ENCODE results near the gene CGA. TPM values are rescaled to one million over a fixed set of nuclear protein-coding genes. Genes with fewer than 3 reads are reported as not detected.

Gene CGA
- total RNA-seq, 1 donor from 2014 or later: not detected

- no peaks in the 10 kb centered on the region for H3K4me1 ChIP-seq (ENCODE audit: control insufficient read depth in 3 of 3, insufficient read depth in 3 of 3, low read length in 3 of 3)
- H3K9ac ChIP-seq (ENCODE audit: low read depth in 1 of 3, low read length in 3 of 3): no peak overlapping the region
- no peaks in the 10 kb centered on the region for H3K36me3 ChIP-seq (ENCODE audit: control insufficient read depth in 3 of 3, insufficient read depth in 3 of 3, low read length in 3 of 3)
- no peaks in the 10 kb centered on the region for H3K27me3 ChIP-seq (ENCODE audit: control insufficient read depth in 3 of 3, insufficient read depth in 3 of 3, low read length in 3 of 3)
- H3K9me3 ChIP-seq (ENCODE audit: control insufficient read depth in 3 of 3, low read length in 3 of 3): no peaks in the 10 kb centered on the region
- H3K27ac ChIP-seq (ENCODE audit: low read depth, low read length): no peak overlapping the region
- no peak overlapping the region for H3K4me3 ChIP-seq (ENCODE audit: low read length in 3 of 3)
These were observed 20.7 kb upstream of the CGA start for GRCh38 chr6:87115402-87116135.

- Histone ChIP-seq H3K36me3 (ENCODE audit: control insufficient read depth in 3 of 3, insufficient read depth in 3 of 3, low read length in 3 of 3) (no peaks in the 10 kb centered on the region), H3K27ac (ENCODE audit: low read depth, low read length) (no peak overlapping the region), H3K4me1 (ENCODE audit: control insufficient read depth in 3 of 3, insufficient read depth in 3 of 3, low read length in 3 of 3) (no peaks in the 10 kb centered on the region), H3K4me3 (ENCODE audit: low read length in 3 of 3) (no peak overlapping the region), H3K9me3 (ENCODE audit: control insufficient read depth in 3 of 3, low read length in 3 of 3) (no peaks in the 10 kb centered on the region), H3K27me3 (ENCODE audit: control insufficient read depth in 3 of 3, insufficient read depth in 3 of 3, low read length in 3 of 3) (no peaks in the 10 kb centered on the region), H3K9ac (ENCODE audit: low read depth in 1 of 3, low read length in 3 of 3) (no peak overlapping the region)
These were observed 15.7 kb upstream of the CGA start for GRCh38 chr6:87110636-87111035.

- no peak overlapping the region for H3K4me3 ChIP-seq (ENCODE audit: low read length in 3 of 3)
- no peaks in the 10 kb centered on the region for H3K4me1 ChIP-seq (ENCODE audit: control insufficient read depth in 3 of 3, insufficient read depth in 3 of 3, low read length in 3 of 3)
- H3K9ac ChIP-seq (ENCODE audit: low read depth in 1 of 3, low read length in 3 of 3): no peak overlapping the region
- no peak overlapping the region for H3K27ac ChIP-seq (ENCODE audit: low read depth, low read length)
- H3K27me3 ChIP-seq (ENCODE audit: control insufficient read depth in 3 of 3, insufficient read depth in 3 of 3, low read length in 3 of 3): no peaks in the 10 kb centered on the region
- H3K36me3 ChIP-seq (ENCODE audit: control insufficient read depth in 3 of 3, insufficient read depth in 3 of 3, low read length in 3 of 3): no peaks in the 10 kb centered on the region
- no peaks in the 10 kb centered on the region for H3K9me3 ChIP-seq (ENCODE audit: control insufficient read depth in 3 of 3, low read length in 3 of 3)
These were observed 10.9 kb upstream of the CGA start for GRCh38 chr6:87105823-87106222.

GRCh38 chr6:87104667-87105066 lies 9.8 kb upstream of the CGA start:
- H3K27me3 ChIP-seq (ENCODE audit: control insufficient read depth in 3 of 3, insufficient read depth in 3 of 3, low read length in 3 of 3): no peaks in the 10 kb centered on the region
- no peak overlapping the region for H3K4me3 ChIP-seq (ENCODE audit: low read length in 3 of 3)
- H3K9ac ChIP-seq (ENCODE audit: low read depth in 1 of 3, low read length in 3 of 3): no peak overlapping the region
- no peaks in the 10 kb centered on the region for H3K9me3 ChIP-seq (ENCODE audit: control insufficient read depth in 3 of 3, low read length in 3 of 3)
- no peaks in the 10 kb centered on the region for H3K4me1 ChIP-seq (ENCODE audit: control insufficient read depth in 3 of 3, insufficient read depth in 3 of 3, low read length in 3 of 3)
- no peaks in the 10 kb centered on the region for H3K36me3 ChIP-seq (ENCODE audit: control insufficient read depth in 3 of 3, insufficient read depth in 3 of 3, low read length in 3 of 3)
- no peak overlapping the region for H3K27ac ChIP-seq (ENCODE audit: low read depth, low read length)

GRCh38 chr6:87103977-87104601 lies 9.2 kb upstream of the CGA start:
- Histone ChIP-seq H3K4me1 (ENCODE audit: control insufficient read depth in 3 of 3, insufficient read depth in 3 of 3, low read length in 3 of 3) (no peaks in the 10 kb centered on the region), H3K9ac (ENCODE audit: low read depth in 1 of 3, low read length in 3 of 3) (no peak overlapping the region), H3K4me3 (ENCODE audit: low read length in 3 of 3) (no peak overlapping the region), H3K9me3 (ENCODE audit: control insufficient read depth in 3 of 3, low read length in 3 of 3) (no peaks in the 10 kb centered on the region), H3K27ac (ENCODE audit: low read depth, low read length) (no peak overlapping the region), H3K36me3 (ENCODE audit: control insufficient read depth in 3 of 3, insufficient read depth in 3 of 3, low read length in 3 of 3) (no peaks in the 10 kb centered on the region), H3K27me3 (ENCODE audit: control insufficient read depth in 3 of 3, insufficient read depth in 3 of 3, low read length in 3 of 3) (no peaks in the 10 kb centered on the region)

GRCh38 chr6:87102151-87102621 lies 7.3 kb upstream of the CGA start:
- Histone ChIP-seq H3K27me3 (ENCODE audit: control insufficient read depth in 3 of 3, insufficient read depth in 3 of 3, low read length in 3 of 3) (no peaks in the 10 kb centered on the region), H3K9me3 (ENCODE audit: control insufficient read depth in 3 of 3, low read length in 3 of 3) (no peaks in the 10 kb centered on the region), H3K27ac (ENCODE audit: low read depth, low read length) (no peak overlapping the region), H3K36me3 (ENCODE audit: control insufficient read depth in 3 of 3, insufficient read depth in 3 of 3, low read length in 3 of 3) (no peaks in the 10 kb centered on the region), H3K4me3 (ENCODE audit: low read length in 3 of 3) (no peak overlapping the region), H3K4me1 (ENCODE audit: control insufficient read depth in 3 of 3, insufficient read depth in 3 of 3, low read length in 3 of 3) (no peaks in the 10 kb centered on the region), H3K9ac (ENCODE audit: low read depth in 1 of 3, low read length in 3 of 3) (no peak overlapping the region)

- no peaks in the 10 kb centered on the region for H3K9me3 ChIP-seq (ENCODE audit: control insufficient read depth in 3 of 3, low read length in 3 of 3)
- no peak overlapping the region for H3K4me3 ChIP-seq (ENCODE audit: low read length in 3 of 3)
- no peaks in the 10 kb centered on the region for H3K4me1 ChIP-seq (ENCODE audit: control insufficient read depth in 3 of 3, insufficient read depth in 3 of 3, low read length in 3 of 3)
- H3K27ac ChIP-seq (ENCODE audit: low read depth, low read length): no peak overlapping the region
- H3K9ac ChIP-seq (ENCODE audit: low read depth in 1 of 3, low read length in 3 of 3): no peak overlapping the region
- H3K27me3 ChIP-seq (ENCODE audit: control insufficient read depth in 3 of 3, insufficient read depth in 3 of 3, low read length in 3 of 3): no peaks in the 10 kb centered on the region
- H3K36me3 ChIP-seq (ENCODE audit: control insufficient read depth in 3 of 3, insufficient read depth in 3 of 3, low read length in 3 of 3): no peaks in the 10 kb centered on the region
These were observed 6.2 kb upstream of the CGA start for GRCh38 chr6:87101067-87101466.

GRCh38 chr6:87100216-87100615 lies 5.3 kb upstream of the CGA start:
- no peak overlapping the region for H3K4me3 ChIP-seq (ENCODE audit: low read length in 3 of 3)
- no peak overlapping the region for H3K27ac ChIP-seq (ENCODE audit: low read depth, low read length)
- H3K36me3 ChIP-seq (ENCODE audit: control insufficient read depth in 3 of 3, insufficient read depth in 3 of 3, low read length in 3 of 3): no peaks in the 10 kb centered on the region
- H3K4me1 ChIP-seq (ENCODE audit: control insufficient read depth in 3 of 3, insufficient read depth in 3 of 3, low read length in 3 of 3): no peaks in the 10 kb centered on the region
- no peak overlapping the region for H3K9ac ChIP-seq (ENCODE audit: low read depth in 1 of 3, low read length in 3 of 3)
- H3K27me3 ChIP-seq (ENCODE audit: control insufficient read depth in 3 of 3, insufficient read depth in 3 of 3, low read length in 3 of 3): peaks cover 0 to 1% (median 0%) of the 10 kb centered on the region in 3 donors
- no peaks in the 10 kb centered on the region for H3K9me3 ChIP-seq (ENCODE audit: control insufficient read depth in 3 of 3, low read length in 3 of 3)

GRCh38 chr6:87099472-87099871 lies 4.6 kb upstream of the CGA start:
- Histone ChIP-seq H3K9ac (ENCODE audit: low read depth in 1 of 3, low read length in 3 of 3) (no peak overlapping the region), H3K9me3 (ENCODE audit: control insufficient read depth in 3 of 3, low read length in 3 of 3) (no peaks in the 10 kb centered on the region), H3K36me3 (ENCODE audit: control insufficient read depth in 3 of 3, insufficient read depth in 3 of 3, low read length in 3 of 3) (no peaks in the 10 kb centered on the region), H3K27me3 (ENCODE audit: control insufficient read depth in 3 of 3, insufficient read depth in 3 of 3, low read length in 3 of 3) (peaks cover 0 to 5% (median 0%) of the 10 kb centered on the region in 3 donors), H3K4me3 (ENCODE audit: low read length in 3 of 3) (no peak overlapping the region), H3K4me1 (ENCODE audit: control insufficient read depth in 3 of 3, insufficient read depth in 3 of 3, low read length in 3 of 3) (no peaks in the 10 kb centered on the region), H3K27ac (ENCODE audit: low read depth, low read length) (no peak overlapping the region)

- H3K27me3 ChIP-seq (ENCODE audit: control insufficient read depth in 3 of 3, insufficient read depth in 3 of 3, low read length in 3 of 3): peaks cover 0 to 5% (median 0%) of the 10 kb centered on the region in 3 donors
- no peak overlapping the region for H3K27ac ChIP-seq (ENCODE audit: low read depth, low read length)
- H3K36me3 ChIP-seq (ENCODE audit: control insufficient read depth in 3 of 3, insufficient read depth in 3 of 3, low read length in 3 of 3): no peaks in the 10 kb centered on the region
- H3K9ac ChIP-seq (ENCODE audit: low read depth in 1 of 3, low read length in 3 of 3): no peak overlapping the region
- no peak overlapping the region for H3K4me3 ChIP-seq (ENCODE audit: low read length in 3 of 3)
- H3K9me3 ChIP-seq (ENCODE audit: control insufficient read depth in 3 of 3, low read length in 3 of 3): no peaks in the 10 kb centered on the region
- no peaks in the 10 kb centered on the region for H3K4me1 ChIP-seq (ENCODE audit: control insufficient read depth in 3 of 3, insufficient read depth in 3 of 3, low read length in 3 of 3)
These were observed 330 bp downstream of the CGA start for GRCh38 chr6:87094576-87094975.
